Skin of body (tissue), 2 donors: ENCODE measurements around the gene SLC6A6. TPM values are rescaled to one million over a fixed set of nuclear protein-coding genes. Genes with fewer than 3 reads are reported as not detected.

Source experiments
- DNase-seq: peaks from one replicate; lab custom pipeline; 2025; lab: John Stamatoyannopoulos, UW
- total RNA-seq: library from RNA; depleted of rRNA; stranded (reverse); fragments of >200 nt; gene quantifications from one replicate; pipeline ENCODE4 v1.2.3, GENCODE V29; 2014

SLC6A6 gene
- total RNA-seq, 1 donor from 2014 or later: 12.0 TPM

DNA sequence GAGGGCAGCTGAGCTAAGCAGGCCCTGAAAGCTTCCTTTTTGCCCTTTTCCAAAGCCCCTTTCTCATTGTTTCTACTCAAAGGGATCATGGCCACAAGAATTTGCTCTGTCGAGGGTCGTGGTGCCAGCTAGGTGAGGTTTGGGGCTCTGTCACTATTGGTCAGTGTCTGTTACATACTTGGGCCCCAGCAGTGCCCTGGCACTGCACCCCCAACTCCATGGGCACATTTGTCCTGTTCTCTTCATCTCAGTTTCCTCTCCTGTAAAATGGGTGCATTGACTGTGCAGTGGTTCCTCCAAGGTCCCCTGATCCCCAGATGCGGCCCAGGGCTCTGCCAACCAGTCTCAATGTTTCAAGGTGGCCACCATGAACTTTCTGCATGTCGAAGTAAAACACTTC is 62.1 kb downstream of the SLC6A6 start:
- DNase-seq: no peak

DNA sequence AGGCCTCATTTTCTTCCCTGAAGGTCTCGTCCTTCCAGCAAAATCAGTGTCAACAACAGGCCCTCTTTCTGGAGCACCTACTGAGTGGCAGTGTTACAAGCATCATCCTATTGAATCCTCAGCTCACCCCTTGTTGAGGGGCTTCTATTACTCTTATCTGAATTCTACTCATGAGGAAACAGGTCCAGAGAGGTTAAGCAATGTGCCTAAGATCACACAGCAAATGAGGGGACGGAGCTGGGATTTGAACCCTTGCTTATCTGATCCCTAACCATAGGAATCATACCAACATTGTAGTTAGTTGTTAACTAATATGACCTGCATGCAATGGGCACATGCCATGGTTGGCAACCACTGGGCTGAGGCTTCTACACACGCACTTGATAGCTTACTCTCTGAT is 63.0 kb downstream of the SLC6A6 start:
- no peak for DNase-seq

DNA sequence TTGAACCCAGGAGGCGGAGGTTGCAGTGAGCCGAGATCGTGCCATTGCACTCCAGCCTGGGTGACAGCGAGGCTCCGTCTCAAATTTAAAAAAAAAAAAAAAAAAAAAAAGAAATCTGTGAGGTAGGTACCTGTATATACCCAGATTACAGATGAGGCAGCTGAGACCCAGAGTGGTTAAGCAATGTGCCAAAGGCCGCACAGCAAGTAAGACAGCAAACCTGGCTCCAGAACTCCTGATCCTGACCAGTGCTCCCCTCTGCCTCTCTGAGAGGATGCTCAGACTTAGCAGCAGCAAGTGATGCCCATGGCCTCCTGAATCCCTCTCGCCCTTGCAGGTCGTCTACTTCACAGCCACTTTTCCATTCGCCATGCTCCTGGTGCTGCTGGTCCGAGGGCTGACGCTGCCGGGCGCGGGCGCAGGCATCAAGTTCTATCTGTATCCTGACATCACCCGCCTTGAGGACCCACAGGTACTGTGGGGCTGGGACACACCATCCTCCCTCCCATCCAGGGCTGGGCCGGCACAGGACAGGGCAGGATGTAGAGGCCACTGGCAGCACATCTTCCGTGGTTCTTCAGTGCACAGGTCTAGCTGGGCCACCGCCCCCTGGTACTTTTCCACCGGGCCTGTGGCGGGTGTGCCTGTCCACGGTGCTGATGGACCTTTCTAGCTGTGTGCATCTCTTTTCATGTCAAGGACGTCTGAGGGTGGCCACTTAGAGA is 63.9 kb downstream of the SLC6A6 start:
- no peak for DNase-seq

DNA sequence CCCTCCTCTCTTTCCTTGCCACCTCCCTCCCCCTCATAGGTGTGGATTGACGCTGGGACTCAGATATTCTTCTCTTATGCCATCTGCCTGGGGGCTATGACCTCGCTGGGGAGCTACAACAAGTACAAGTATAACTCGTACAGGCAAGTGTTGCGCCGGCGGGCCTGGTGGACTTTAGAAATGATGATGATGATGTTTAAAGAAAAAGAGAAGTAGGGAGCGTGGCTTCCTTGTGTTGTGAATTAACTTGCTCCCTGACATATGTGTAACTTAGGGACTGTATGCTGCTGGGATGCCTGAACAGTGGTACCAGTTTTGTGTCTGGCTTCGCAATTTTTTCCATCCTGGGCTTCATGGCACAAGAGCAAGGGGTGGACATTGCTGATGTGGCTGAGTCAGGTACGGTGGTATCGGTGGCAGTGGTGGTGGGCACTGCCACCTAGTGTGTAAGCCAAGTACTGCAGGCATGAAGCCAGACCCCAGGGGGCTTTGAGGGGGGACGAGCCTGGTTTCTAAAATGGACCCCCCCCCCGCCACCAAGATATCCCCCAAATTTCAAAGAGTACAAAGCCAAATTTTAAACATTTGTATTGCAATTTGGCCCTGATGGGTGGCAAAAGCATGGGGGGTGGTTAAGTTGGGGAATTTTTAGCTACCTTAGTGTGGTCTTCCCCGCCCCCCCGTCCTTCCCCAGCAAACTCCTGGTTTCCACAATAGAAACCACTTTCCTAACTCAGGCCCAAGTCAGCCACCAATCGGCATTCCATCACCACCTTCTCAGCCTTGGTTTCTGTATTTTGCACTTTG is 65.6 kb downstream of the SLC6A6 start:
- peak; percentile 7 for DNase-seq

DNA sequence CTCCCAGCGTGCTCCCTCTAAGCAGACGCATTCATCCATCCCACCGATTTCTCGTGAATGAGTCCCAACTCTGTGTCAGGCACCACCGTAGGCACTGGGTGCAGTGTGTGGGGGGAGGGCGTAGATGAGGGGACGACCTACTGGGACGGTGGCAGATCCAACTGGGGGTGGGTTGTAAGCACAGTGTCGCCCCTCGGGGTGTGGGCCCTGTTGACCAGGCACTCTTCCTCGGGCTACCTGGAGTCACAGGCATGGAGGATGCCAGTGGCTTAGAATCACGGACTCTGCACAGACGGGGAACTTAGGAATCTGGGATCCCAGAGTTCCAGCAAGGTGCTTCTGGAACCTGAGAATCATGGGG is 66.2 kb downstream of the SLC6A6 start:
- DNase-seq: no peak

DNA sequence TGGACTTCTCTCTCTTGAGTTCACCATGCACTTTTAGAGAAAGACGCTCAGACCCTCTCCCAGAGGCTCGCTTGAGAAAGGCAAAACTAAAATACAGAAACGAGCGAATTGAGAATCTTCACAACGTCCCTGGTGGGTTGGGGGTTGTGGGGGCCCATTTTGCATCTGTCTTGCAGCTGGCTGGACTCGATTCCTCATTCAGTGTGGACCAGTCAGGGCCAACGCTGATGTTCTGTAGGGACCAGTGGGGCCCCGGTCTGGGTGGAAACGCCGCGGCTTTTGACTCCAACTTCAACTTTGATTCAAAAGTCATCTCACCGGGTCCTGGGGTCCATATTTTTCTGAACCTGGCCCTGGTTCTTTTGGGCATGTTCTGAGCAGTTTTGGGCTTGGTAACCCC is 68.1 kb downstream of the SLC6A6 start:
- DNase-seq: no peak

DNA sequence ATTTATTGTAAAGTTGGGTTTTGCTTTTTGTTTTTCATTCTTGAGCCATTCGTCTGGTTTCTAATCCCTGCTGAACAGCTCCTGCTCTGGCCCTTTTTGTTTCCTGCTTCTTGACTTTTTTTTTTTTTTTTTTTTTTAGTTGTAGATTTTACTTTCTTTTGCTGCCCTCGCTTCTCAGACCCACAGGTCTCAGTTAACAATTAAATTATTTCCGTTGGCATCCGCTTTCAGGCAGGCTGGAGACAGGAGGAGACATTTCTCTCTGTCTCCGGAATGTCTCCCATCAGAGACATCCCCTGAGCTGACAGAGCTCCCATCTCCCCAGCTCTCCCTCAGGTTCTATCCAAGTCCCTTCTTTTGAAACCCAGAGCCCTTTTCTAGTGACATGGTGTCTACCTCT is 68.6 kb downstream of the SLC6A6 start:
- DNase-seq: no peak

DNA sequence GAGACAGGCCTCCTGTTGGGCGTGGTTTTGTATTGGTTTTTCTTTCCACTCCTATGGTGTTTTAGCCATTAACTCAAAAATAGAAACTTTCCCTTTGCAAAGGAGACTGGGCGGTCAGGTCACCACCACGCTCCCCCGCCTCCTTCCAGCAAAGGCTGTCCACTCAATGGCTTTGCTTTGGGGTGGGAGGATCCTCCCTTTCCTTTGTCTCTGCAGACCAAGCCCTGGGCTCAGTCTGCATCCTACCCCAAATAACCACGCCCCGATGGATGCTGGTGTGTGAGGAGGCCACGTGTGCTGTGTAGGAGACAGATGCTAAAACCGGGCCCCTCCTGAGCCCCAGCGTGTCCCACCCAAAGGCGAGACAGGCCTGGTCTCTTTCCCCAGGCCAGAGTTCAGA is 69.3 kb downstream of the SLC6A6 start:
- no peak for DNase-seq

DNA sequence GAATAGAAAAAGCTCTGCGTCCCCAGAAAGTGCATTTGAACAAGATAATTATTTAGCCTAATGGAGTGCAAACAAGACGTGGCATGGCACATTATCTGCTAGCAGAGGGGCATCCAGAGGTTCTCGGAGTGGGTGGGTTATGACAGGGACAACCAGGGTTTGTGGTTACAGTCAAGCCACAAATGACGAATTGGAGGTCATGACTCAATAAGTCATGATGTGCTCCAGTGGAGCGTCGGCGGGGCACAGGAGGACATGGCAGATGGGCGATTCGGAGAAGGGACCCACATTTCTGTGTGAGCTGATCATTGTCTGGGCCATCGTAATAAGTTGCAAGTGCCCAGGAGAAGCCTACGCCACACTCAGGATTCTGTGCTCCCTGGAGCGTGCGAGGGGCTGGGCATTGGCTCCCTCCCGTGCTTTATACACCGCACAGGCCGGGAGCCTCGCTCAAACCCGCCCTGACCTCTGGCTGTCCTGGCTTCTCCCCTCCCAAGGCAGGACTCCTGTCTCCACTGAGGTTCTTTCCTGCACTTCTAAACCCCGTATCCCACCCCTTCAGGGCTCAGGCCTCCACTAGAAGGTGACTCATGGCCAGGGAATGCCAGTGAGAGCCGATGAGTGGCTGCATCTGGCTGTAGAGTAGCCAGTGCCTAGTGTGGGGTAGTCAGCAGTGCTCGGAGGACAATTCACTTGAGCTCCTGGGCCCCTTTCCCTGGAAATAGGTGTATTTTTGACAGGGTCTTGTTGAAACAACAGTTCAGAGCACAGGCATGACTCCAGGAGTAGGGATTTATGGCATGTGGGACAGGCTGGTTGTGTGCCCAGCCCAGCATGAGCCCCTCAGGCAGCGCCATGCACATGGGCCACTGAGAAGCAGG is 70.3 kb downstream of the SLC6A6 start:
- no peak for DNase-seq

DNA sequence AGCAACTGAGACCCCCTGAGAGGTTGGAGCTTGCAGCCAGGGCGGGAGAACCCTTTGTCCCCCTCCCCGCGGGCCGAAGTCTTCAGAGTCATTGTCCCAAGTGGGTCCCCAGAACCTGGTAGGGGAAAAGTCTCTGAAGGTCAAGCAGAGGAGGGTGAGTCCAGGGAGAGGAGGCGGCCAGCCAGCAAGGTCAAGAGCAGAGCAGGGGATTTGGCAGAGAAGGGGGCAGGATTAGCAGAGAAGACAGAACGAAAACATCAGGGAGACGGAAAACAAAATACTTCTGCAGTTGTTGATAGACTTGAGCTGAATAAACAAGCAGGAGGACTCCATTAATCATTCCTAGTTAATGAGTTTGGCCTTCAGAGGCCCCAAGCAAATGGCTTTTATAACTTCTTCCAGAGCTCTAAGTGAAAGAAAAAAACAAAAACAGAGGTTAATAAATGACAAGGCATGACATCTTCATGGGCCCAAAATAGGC is 71.0 kb downstream of the SLC6A6 start:
- DNase-seq: peak; percentile 27

DNA sequence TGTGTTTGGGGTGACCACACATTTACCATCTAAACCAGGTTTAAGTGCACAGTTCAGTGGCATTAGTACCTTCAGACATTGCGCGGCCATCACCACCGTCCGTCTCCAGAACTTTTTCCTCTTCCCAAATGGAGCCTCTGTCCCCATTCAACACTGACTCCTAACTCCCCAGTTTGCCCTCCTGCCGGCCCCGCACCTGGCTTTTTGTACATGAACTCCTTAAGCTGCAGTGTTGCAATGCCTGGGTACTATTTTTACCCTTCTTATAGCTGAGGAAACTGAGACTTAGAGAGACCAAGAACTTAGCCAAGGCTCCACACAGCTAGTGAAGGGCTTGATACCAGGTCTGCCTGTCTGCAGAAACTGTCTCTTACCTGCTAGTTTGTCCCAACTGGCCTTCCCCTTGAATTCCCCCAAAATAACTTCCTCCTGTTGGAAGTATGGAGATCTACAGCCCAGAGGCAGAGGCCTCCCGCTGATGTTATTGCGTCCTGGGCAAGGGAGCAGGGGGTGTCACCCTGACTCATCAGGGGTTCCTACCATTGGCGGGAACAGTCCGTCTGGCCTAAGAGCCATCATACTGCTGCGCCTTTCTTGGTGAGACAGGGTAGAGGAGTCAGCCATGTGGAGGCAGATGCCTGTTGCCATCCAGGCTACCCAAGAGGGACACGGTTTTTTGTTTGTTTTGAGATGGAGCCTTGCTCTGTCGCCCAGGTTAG is 72.1 kb downstream of the SLC6A6 start:
- no peak for DNase-seq

DNA sequence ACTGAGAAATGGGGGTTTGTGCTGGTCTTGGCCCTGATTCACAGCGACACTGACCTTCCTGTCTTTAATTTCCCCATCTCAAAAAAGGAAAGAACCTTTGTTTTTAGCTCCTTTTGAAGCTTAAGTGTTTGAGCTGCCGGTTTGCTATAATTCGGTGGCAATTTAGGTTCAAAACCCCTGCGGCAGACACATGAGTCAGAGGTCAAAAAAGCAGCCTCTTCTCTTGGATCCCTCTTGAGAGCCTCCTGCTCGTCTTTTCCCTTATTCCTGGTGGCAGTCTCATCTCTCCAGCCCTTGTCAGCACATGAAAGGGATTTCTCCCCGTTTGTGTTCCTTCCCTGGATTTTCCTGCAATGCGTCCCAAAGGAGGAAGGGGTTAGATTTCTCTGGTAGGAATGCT is 73.2 kb downstream of the SLC6A6 start:
- no peak for DNase-seq

DNA sequence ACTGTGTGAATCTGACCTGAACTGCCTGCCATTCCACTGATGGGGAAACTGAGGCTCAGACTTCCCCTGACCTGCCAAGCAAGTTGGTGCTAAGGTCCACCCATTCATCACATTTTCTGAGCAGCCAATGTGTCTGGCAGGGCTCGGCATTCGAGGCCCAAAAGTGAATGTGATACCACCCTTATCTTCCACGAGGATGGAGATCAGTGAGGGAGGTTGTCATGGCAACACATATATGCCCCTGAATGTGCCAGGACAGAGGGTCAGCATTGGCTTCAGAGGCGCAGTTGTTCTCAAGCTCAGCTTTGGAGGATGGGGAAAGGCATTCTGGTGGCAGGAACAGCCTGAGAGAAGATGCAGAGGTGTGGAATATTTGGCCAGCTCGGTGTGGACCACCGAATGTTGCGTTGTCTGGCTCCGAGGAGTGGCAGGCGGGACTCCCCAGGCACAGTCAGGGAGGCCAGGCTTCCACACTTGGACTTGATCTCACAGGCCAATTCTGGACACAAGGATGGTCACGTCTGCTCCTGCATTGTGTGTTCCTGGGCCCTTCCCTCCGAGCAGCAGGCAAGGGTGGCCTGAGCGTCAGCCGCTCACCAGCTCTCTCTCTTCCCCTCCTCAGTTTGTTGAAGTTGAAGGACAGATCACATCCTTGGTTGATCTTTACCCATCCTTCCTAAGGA is 74.3 kb downstream of the SLC6A6 start:
- DNase-seq: no peak

DNA sequence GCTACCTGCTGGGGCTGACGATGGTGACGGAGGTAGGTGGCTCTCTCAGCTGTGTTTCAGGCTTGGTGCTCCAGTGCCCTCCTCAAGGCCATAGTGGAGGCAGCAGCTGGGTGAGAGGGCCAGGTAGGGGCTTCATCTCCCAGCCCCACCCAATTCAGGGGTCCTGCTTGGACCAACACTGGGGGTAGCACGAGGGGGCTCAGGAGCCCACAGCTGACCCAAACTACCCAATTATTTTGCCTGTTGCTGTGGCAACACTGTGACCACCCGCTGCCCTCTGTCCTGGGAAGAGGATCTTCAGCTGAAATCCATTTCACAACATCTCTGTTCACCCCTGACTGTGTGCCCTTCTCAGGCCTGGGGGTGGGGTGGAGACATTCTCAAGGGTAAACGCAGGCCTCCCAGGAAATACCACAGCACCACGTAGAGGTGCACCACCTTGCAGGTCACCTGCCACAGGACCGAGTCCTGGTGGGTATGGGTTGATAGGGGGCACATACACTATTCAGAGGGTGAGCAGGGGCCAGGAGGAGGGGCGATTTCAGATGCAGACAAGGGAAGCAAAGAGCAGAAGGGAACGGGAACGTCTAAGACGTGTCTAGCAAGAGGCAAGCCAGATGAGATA is 75.0 kb downstream of the SLC6A6 start:
- no peak for DNase-seq

DNA sequence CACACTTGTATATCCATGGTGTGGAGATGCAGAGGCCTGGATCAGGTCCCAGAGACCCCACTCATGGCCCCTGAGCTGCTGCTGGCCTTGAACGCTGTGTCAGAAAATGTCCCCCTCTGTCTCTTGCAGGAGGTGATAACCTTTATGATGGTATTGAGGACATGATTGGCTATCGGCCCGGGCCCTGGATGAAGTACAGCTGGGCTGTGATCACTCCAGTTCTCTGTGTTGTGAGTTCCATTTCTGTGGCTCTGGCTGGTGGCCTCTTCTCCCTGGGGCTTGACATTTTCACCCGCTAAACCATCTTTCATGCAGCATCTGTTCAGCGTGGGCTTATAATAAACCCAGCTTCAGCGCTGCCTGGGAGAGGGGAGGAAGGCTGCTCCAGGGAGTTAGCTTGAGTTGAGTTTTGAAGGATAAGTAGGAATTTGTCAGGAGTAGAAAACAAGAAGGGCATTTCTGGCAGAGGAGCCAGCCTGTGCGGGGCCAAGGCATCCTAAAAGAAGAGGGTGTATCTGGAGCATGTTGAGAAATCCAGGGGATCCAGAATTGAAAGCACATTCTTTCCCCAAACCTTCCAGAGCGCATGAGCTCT is 76.6 kb downstream of the SLC6A6 start:
- DNase-seq: no peak

DNA sequence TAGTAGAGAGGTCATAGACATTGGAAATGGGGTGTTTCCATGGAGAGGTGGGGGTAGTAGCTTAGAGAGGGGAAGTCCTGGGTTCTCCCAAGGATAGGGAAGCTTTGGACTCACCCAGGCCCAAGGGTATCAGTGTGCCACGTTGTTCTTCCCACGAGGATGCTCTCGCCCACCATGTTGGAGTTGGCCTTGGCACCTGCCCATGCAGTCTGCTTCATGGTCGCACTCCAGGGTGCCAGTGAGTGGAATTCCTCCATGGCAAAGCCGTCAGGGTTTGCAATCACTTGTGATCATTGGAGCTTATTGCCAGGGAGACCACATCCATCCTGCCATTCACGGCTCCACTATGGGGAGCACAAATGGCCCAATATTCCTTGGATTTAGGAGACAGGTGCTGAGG is 77.2 kb downstream of the SLC6A6 start:
- no peak for DNase-seq

DNA sequence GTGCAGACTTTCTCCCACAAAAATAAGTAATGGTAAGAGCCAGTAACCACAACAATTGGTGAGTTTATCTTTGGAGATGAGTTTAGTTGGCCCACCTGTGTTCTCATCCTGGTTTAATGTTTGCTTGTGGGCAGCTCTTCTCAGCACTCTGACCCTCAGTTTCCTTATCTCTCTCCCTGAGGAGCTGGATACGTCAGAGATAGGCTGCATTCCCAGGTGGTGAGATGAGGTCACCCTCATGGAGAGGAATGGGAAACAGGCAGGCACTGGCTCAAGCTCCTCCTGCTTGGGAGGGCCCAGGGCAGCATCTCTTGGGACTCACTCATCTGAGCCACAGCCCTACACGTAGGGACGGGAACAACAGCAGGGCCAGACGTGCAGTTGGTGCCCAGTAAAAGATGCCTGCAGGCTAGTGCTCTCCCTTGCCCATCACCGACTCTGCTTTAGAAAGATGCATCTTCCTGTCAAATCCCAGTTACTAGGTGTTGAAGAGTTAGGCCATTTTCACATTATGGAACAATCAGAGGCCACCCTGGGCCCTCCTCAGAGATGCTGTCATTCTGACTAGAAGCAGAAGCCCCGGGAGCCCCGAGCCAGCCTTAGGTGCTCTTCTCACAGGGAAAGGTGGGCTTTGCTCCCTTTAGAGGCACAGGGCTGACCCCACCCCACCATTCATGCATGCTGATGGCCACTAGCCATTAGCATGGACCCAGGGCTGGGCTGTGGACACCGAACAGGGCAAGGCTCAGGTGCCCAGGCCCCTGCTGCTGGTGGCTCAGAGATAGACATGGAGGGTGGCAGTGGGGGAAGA is 78.0 kb downstream of the SLC6A6 start:
- DNase-seq: no peak

DNA sequence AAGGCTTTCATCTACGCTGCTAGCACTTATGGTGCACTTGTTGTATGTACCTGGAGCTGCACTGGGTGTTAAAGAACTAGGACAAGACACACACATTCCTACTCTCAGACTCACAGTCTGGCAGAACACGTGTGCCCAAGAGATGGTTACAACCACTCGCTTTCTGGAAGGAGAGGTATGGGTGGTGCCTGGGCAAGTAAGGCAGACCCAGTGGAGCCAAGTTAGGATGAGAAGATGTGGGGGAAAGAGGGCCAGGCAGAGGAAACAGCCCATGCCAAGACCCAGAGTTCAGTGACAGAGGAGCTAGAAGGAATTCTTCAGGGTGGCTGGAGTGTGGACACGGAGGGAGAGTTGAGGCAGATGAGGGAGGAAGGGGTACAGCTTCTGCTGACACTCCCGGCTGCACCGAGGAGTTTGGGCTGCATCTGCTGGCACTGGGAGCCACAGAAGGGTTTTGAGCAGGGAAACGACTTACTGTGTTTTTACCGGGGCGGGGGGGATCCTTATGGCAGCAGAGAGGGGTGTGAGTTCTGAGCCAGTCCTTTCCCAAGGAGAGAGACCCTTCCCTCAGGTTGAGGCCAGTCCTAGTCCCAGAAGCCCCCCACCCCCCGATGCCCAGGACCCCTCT is 78.7 kb downstream of the SLC6A6 start:
- DNase-seq: no peak

DNA sequence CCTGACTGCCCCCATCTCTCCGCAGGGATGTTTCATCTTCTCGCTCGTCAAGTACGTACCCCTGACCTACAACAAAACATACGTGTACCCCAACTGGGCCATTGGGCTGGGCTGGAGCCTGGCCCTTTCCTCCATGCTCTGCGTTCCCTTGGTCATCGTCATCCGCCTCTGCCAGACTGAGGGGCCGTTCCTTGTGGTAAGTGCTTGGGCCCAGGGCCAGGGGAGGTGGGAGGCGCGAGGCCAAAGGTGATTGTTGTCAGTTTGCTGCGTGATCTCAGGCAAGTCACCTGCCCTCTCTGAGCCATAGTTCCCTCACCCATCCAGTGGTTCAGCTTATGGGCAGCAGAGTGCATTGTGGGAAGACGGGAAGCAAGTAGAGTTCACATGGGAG is 79.2 kb downstream of the SLC6A6 start:
- DNase-seq: no peak
